HG02678 (cell line): ENCODE results near the gene ZNF483.
A peak's percentile ranks its signal among the peaks of the same experiment; 100 is the strongest.
"Not testable (repeated sequence)": the region's sequence is repeated elsewhere in the genome, so short reads cannot be mapped to it uniquely, and the experiment has no call there.

Source experiments
- ATAC-seq: cut with Tn5 transposase; IDR thresholded peaks from one replicate; pipeline ENCODE4 v1.9.1; 2021; ENCODE audit warnings: mild to moderate bottlenecking, moderate library complexity; ENCODE audit not compliant: unreplicated experiment

ZNF483 gene

DNA sequence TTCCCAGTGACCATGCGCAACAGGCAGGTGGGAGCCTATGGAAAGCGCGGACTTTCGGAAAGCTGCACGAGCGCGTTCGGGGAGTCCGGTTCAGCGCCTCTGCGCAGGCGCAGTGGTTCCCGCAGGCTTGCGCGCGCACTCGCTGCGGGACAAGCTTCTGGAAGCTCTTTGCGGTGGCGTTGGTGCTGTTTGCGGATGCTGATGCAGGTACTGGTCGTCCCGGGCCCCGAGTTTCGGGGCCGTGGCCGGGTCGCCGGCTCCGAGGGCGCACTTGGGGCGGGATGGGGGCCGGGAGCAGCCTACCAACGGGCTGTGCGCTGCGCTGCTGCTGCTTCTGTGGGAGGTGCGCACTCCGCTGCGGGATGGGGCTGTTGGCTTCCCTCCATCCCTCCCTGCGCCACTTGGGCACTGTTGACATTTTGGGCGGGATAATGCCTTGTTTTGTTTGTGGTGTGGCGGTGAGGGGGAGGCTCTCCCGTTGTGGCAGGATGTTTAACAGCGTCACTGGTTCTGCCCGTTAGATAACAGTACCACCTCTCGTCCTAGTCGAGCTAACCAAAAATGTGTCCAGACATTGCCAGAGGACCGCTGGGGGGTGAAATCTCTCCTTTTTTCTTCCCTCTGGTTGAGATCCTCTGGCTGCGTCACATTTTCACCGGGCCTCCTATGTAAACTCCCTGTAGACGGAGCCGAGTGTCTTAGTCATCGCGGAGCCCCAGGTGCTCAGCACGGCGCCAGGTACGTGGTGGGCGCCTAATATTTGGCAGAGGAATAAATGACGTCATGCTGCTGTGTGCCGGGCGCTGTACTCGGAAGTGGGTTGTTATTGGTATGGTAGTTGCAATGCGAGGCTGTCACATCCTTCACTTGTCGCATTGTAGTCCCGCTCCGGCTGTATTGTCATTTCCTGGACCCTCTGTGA lies at the start of gene ZNF483:
TSS of gene ZNF483 (plus strand) at position 124 of the 922 bp plus-strand sequence. CDS start 2,217 bp downstream, outside the sequence.
- ATAC-seq = peak; percentile 58

GRCh38 chr9:111475195-111475594 lies 49.8 kb upstream of the ZNF483 start:
- ATAC-seq = no peak

- ATAC-seq = no peak
Observed at GRCh38 chr9:111477677-111478076, 47.3 kb upstream of the ZNF483 start.

GRCh38 chr9:111481885-111482636 lies 42.9 kb upstream of the ZNF483 start:
- ATAC-seq = no peak

DNA sequence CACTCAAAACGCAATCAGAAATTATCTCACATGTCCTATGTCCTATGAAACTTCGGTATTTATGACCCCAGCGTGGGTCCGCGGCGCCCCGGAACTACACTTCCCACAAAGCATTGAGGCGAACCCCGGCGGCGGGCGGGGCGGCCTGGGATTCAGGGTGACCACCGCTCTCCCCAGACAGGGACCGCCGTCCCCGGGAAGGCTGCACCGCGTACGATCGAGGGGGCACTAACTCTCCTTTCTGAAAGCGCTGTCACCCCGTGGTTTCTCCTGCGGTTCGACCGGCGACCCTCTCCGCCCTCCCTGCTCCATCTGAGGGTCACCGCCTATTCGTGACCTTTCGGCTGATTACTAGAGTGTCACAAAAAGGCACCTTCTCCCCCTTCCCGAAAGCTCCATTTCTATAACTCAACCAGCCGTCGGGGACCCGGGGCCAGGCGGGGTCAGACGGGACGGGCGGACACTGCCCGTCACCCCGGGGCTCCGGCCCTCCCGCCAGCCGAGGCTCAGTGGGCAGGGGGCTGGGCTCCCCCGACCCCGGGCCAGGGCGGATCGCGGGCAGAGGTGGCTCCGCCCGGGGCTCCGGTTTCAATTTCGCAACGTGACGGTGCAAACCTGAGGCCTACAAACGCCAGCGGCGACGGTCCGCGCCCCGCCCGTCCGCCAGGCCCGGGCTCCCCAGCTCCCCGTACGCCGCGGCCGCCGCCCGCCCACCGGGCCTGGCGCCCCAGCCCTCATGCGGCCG lies 42.1 kb upstream of the ZNF483 start:
- ATAC-seq = peak; percentile 62

DNA sequence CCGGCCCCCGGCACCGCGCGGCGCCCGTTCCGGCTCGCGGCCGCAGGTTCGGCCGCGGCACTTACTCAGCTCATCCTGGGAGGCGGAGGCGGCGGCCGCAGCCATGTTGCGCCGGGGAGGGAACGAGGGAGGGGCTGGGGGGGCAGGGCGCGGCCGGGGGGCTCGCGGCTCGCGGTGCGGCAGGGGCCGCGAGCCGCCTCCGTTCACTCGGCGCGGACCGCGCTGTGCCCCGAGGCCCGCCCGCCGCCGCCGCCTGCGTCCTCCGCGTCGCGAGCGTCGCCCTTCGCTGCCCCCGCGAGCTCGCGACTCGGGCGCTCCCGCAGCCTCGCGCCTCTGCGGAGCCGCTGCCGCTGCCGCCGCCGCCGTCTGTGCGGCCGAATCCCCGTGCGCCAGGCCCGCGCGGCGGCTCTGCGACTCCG lies 41.5 kb upstream of the ZNF483 start:
- ATAC-seq = peak; percentile 39

DNA sequence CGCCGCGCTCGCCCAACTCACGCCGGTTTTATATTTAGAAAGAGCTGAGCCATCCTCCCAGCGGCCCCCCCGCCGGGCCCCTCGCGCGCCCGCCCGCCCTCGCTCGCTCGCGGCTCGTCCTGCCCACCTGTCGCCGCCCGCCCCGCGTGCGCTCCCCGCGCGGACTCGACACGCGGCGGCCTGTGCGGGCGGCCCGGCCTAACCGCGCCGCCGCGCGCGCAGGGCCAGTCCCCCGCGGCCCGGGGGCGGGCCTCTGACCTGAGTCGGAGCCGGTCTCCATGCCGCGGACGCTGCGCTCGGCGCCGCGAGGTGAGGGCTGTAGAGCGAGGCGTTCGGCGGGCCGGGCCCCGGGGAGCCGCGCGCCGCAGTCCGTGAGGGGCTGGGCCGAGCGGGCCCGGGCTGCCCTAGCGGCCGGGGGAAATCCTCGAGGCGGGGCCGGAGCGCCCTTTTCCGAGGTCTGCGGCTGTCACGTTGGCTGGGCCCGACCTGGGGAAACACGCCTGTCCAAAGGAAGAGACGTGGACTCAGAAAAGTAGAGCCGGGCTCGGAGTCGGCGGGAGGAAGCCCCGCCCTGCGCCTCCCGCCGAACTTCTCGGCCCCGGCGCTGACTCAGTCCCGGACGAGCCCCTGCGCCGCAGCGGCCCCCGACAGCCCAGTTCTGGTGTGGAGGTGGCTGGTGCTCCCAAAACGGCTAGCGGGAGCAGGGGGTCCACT lies 41.0 kb upstream of the ZNF483 start, which contains the start of gene ECPAS:
TSS of gene ECPAS (minus strand) at position 526 of the 714 bp plus-strand sequence. CDS start 11,465 bp downstream, outside the sequence.
- ATAC-seq = peak; percentile 52

GRCh38 chr9:111484572-111484894 lies 40.4 kb upstream of the ZNF483 start:
- no peak for ATAC-seq

GRCh38 chr9:111497196-111497595 lies 27.8 kb upstream of the ZNF483 start:
- ATAC-seq = not testable (repeated sequence)

- no peak for ATAC-seq
Observed at GRCh38 chr9:111501005-111501562, 23.9 kb upstream of the ZNF483 start.

DNA sequence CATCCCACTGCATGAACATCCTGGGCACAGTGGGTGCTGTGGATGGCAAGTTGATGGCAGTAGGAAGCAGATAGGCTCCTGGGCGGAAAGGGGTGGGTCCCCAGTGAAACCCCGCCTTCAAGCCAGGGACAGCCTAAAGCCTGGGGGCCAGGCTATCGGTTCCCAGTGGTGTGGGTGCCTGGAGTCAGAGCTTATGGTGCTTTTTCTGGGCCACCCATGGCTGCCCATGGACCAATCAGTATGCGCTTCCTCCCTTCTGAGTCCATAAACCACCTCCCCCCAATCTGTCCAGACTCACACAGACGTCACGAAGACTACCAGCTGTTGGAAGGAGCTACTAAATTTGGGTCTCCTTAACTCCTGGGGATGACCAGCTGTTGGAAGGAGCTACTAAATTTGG lies 23.3 kb upstream of the ZNF483 start:
- ATAC-seq = no peak

DNA sequence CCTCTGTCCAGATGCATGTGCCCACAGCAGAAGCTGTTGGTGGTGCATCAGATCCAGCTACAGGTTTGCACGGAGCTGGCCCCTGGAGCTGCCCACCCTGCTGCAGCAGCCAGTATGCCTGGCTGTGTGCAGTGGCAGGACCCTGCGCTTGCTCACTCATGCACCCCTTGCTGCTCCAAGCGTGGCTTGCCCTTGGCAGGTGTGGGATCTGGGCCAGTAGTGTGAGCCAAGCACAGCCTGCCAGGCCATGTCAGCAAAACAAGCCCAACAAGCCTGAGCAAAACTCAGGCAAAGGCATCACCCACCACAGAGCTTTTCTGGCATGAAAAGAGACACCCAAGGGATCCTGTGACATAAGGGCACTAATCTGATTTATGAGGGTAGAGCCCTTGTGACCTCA lies 22.5 kb upstream of the ZNF483 start:
- ATAC-seq = no peak

- ATAC-seq = not testable (repeated sequence)
Observed at GRCh38 chr9:111511581-111511980, 13.4 kb upstream of the ZNF483 start.

DNA sequence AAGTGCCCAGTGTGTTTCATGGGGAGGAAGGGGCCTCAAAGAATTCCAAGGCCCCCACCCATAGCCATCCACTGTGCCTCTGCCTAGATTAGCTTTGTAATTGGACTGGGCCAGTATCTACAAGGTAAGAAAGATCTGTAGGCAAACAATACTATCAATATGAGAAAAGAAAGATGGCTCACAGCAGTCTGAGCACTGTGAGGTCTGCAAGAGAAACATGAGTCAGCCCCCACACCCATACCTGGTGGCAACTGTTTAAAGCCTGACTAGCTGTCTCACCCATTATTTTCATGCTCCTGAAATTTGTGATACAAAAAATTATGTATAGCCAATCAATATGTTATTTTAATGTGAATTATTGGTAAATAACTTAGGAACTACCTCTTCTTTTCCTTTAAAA lies 10.0 kb upstream of the ZNF483 start:
- no peak for ATAC-seq

DNA sequence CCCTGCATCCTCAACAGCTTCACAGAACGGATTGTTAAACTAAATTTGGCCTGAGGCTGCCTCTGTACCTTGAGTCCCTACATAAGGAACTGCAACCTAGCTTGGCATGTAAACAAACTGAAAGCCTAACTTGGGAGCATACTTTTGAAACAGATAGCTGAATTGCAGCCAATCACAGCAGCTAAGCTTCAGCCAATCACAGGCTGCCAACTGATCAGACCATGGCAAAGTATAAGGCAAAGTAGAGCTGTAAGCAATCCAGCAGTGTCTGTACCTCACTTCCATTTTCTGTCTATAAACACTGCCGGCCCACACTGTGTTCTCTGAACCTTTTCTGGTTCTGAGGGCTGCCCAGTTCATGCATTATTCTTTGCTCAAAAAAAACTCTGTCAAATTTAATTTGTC lies 8.9 kb upstream of the ZNF483 start:
- ATAC-seq = no peak

GRCh38 chr9:111524731-111525055 lies 286 bp upstream of the ZNF483 start:
- ATAC-seq = no peak

DNA sequence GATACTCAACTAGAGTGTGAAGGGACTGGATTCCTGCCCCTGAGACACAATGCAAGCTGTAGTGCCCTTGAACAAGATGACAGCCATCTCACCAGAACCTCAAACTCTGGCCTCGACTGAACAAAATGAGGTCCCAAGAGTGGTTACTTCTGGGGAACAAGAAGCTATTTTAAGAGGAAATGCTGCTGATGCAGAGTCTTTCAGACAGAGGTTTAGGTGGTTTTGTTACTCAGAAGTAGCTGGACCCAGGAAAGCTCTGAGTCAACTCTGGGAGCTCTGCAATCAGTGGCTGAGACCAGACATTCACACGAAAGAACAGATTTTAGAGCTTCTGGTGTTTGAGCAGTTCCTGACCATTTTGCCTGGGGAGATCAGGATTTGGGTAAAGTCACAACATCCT lies 2.4 kb downstream of the ZNF483 start:
- no peak for ATAC-seq

GRCh38 chr9:111529787-111530186 lies 4.8 kb downstream of the ZNF483 start:
- ATAC-seq = no peak

DNA sequence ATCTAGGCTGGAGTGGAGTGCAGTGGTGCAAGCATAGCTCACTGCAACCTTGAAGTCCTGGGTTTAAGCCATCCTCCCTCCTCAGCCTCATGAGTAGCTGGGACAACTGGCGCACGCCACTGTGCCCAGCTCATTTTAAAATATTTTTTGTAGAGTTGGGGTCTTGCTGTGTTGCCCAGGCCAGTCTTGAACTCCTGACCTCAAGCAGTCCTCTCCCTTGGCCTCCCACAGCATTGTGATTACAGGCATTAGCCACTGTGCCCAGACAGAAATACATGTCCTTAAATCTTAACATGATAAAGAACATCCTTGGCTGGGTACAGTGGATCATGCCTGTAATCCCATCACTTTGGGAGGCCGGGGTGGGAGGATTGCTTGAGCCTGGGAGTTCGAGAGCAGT lies 6.7 kb downstream of the ZNF483 start:
- ATAC-seq = no peak

GRCh38 chr9:111533099-111533790 lies 8.3 kb downstream of the ZNF483 start:
- ATAC-seq = no peak
